Stimulated activated CD8-positive, alpha-beta memory T cell treated with anti-CD3 and anti-CD28 coated beads, Interleukin-7, amount 100 ng/mL, for 1 hour (primary cell): Measurements from ENCODE around the gene RPTOR.
"Not testable (repeated sequence)": the region's sequence is repeated elsewhere in the genome, so short reads cannot be mapped to it uniquely, and the experiment has no call there.

ENCODE experiments used
- DNase-seq, 2 donors: peaks; one replicate each; pipeline ENCODE4 v3.0.0-alpha.2; 2020; ENCODE audit warnings: low read depth in 2 of 2

The RPTOR gene

GRCh38 chr17:80742091-80742490 lies 197.5 kb downstream of the RPTOR start:
- no peak for DNase-seq

GRCh38 chr17:80742581-80743180 lies 198.0 kb downstream of the RPTOR start:
- no peak for DNase-seq

- DNase-seq = peak in 1 of 2 donors; percentile 15
Measured at GRCh38 chr17:80743181-80743771, 198.6 kb downstream of the RPTOR start.

DNA sequence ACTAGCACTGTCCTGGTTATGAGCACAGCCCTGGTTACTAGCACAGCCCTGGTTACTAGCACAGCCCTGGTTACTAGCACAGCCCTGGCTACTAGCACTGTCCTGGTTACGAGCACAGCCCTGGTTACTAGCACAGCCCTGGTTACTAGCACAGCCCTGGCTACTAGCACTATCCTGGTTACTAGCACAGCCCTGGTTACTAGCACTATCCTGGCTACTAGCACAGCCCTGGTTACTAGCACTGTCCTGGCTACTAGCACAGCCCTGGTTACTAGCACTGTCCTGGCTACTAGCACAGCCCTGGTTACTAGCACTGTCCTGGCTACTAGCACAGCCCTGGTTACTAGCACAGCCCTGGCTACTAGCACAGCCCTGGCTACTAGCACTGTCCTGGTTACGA lies 199.3 kb downstream of the RPTOR start:
- DNase-seq = not testable (repeated sequence)

DNA sequence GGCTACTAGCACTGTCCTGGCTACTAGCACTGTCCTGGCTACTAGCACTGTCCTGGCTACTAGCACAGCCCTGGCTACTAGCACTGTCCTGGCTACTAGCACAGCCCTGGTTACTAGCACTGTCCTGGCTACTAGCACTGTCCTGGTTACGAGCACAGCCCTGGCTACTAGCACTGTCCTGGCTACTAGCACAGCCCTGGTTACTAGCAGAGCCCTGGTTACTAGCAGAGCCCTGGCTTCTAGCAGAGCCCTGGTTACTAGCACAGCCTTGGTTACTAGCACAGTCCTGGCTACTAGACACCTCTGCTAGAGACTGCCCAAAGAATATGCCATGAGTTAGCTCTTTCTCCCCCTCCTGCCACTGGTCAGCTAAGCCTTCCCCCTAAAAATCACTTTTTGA lies 200.1 kb downstream of the RPTOR start:
- not testable (repeated sequence) for DNase-seq

DNA sequence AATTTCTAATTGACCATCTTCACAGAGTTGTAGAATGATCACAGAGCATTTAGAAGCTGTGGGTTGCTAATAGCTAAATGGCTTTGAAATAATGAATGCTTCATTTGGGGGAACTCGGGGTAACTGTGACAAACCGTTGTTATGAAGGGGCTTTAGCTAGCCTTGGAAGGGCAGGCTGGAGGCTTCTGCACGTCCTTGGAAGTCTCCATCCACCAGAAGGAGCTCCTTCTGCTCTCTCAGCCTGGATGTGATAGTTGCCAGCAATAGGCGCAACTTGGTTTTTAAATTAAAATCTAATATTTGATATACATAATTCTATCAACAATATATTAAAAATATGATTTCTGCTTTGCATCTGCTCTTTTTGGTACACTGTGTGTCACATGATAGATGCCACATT lies 200.5 kb downstream of the RPTOR start:
- DNase-seq = no peak

DNA sequence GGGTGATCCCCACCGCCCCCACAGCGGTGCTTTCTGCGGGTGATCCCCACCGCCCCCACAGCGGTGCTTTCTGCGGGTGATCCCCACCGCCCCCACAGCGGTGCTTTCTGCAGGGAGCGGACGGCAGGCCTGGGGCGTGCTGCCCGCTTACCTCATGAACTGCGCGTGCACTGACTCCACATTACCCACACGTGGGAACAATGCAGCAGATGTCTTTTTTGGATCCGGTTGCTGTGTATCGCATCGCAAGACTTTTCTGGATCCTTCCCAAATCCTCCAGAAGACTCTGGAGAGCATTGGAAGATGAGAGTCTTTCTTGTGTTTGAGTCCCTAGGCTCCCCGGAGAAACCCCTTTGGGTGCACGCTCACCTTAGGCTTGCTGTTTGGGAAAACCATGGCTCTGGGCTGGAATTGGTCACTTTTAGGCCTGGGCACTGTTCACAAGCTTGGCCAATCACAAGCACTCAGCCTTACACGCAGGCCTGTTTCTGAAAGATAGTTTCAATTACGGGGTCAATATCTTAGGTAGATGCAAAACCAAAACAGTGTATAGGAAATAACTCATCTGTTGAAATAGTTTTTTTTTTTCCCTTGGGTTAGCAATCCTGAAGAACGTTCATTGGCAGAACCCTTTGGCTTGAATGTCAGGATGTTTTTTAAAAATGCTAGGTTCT lies 201.8 kb downstream of the RPTOR start:
- no peak for DNase-seq

DNA sequence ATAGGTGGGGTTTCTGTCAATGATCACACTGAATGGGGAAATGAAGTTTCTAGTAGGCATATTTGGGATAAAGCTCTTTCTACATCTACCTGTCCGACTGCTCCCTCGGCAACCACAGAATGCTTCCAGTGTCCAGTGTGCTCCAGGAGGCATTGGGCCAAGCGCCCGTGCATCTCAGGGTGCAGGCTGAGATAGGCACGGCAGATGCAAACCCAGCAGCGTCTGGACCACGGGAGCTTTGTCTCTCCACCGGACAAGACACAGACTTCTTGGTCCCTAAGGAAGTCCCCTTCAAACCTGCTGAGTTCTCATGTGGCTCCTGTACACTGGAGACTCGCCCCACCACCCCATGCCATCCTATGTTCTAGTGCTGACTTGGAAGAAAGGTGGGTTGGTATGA lies 202.8 kb downstream of the RPTOR start:
- no peak for DNase-seq

DNA sequence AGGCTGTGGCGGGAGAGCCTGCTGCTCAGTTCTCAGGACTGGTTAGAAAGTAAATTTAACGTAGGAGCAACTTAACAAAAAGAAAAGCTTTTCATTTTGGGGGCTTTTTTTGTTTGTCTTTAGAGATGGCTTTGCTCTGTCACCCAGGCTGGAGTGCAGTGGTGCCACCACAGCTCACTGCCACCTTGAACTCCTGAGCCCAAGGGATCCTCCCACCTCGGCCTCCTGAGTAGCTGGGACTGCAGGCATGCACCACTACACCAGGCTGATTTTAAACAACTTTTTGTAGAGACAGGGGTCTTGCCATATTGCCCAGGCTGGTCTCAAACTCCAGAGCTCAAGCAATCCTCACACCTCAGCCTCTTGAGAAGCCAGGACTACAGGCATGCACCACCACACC lies 205.0 kb downstream of the RPTOR start:
- no peak for DNase-seq

- DNase-seq = no peak
Measured at GRCh38 chr17:80750263-80750662, 205.6 kb downstream of the RPTOR start.

DNA sequence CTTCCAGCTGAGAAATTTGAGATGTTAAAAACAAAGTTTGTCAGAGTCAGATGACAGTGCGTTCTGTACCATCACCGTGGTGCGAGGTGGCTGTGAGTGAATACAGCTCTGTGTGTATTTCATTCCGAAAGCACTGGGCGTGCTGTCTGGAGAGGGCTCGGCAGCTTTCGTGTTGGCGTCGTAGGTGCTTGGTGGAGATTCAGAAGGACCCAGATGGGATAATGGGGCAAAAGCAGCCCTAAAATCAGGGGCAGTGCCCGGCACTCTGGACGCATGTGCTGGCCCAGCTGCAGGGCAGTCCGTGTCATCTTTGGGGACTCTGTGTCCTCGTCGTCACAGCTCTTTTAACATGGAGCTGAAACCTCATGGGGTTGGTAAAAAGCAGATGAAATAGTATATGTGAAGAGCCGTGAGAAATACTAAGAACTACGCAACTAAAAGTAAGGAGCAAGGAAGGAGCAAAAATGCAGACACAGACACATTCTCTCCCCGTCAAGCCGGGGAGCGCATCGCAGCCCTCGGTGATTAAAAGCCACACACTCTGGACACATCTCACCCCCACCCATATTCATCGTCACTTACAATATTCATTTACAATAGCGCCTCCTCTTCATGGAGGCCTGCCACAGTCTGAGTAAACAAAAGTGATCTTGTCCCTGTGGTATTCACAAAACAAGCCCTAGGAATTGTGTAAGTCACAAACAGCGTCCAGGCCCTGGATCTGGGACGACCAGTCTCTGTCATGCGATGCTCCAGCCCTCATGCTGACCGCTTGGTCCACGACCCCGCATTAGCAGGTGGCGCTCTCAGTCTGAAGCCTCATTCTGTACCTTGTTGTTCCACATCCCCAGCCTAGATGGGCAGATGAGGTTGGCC lies 206.7 kb downstream of the RPTOR start:
- DNase-seq = no peak

DNA sequence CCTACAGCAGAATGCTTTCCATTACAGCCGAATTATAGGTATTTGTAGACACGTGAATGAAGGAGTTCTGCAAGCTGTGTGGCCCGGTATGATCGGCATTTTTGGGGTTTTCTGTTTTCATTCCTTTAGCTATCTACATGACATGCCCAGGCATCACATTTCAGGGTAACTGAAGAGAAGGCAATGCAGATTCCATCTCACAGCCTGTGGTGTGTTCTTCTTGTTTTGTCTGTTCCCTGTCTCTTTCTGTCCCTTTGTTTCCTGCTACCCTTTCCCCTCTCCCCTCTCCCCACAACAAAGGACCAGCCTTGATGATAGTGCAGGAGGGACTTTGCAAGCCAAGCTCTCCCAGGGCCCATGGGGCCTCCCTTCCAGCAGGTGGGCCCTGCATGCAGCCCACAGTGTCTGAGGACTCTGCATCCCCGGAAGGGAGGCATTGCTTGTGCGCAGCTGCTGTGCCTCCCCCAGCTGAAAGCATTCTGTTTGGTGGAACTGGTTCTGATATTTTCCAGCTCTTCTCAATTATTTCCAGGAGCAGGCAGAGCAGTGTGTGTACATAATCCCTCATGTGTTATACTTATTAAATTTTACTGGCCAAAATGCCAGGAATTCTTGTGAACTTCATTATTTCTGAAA lies 207.4 kb downstream of the RPTOR start:
- DNase-seq = no peak

DNA sequence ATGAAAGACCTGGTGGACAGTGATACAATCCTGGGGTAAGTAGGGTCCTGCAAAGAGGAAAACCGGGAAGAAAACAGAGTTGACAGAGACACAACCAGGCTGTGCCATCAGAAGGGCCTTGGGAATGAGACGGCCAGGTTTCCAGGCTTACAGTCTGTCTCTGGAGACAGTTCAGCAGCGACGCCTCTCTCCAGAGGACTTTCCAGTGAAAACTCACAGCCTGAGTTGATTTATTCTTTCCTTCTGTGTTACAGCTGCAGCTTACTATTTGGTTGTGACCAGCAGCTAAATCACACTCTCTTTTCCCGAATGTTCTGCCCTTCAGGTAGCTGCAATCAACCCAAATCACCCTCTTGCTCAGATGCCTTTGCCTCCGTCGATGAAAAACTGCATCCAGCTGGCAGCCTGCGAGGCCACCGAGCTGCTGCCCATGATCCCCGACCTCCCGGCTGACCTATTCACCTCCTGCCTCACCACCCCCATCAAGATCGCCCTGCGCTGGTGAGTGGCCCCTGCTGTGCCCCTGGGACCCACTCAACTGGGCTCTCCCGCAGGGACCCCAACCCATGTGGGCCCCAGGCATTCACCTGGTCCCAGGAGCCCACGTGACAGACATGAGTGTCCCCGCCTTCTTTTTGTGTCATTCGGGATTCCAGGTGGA lies 209.2 kb downstream of the RPTOR start:
- DNase-seq = no peak

DNA sequence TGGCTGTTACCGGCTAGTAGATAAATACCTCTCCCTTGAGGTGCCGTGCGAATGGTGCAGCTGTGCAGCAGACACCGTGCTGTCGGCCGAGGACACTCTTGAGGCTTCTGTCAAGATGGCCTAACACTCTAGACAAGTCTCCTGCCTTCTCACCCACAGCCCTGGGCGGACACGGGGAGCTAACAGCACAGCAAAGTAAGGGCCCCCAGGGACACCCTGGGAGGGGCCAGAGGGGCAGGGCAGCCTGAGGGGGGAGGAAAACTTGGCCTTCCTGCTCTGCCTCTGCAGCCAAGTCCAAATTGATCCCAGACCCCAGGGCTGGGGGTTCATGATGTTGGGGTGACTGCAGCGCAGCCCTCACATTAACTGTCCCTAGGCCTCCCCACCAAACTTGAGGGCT lies 210.2 kb downstream of the RPTOR start:
- DNase-seq = no peak

DNA sequence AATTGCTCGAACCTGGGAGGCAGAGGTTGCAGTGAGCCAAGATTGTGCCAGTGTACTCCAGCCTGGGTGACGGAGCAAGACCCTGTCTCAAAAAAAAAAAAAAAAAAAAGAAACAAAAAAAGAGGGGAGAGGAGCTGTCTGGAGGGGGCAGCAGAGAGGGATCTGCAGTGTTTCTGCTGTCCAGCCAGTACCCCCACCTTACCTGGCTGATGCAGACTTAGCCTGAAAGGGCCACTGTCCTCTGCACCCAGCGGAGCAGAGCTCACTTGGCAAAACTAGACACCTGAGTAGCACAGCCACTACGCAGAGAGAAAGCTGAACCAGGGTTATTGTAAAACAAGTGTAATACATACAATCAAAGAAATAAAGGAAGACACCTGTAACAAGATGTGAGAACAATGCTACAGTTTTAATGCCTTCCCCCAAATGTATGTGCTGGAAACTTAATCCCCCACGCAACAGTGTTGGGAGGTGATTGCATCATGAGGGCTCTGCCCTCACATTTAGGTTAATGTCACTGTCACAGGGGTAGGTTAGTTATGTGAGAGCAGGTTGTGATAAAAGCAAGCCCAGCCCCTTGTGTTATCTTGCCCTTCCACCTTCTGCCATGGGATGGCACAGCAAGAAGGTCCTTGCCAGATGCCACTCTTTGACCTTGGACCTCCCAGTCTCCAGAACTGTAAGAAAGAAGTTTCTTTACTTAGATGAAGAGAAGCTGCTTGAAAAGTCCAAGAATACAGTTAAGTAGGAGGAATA lies 211.2 kb downstream of the RPTOR start:
- DNase-seq = no peak

- DNase-seq = no peak
Measured at GRCh38 chr17:80758481-80759376, 214.1 kb downstream of the RPTOR start.

DNA sequence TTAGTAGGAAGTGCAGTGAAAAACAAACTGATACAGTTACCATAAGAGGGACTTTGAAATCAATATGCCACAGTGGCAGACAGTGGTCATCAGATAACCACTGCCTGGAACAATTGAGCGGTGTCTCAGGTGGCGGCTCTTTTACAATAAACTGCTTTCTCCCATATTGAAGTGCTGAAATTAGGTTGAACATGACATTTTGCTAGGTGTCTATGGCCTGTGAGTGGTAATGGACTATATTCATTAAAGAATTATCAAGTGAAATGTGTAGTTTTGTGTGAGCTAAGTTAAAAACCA lies 214.7 kb downstream of the RPTOR start:
- no peak for DNase-seq

- no peak for DNase-seq
Measured at GRCh38 chr17:80760511-80760911, 215.9 kb downstream of the RPTOR start.

- peak in 1 of 2 donors; percentile 20 for DNase-seq
Measured at GRCh38 chr17:80761110-80761871, 216.7 kb downstream of the RPTOR start.
